ENCODE results near the gene S100A12.

DNA sequence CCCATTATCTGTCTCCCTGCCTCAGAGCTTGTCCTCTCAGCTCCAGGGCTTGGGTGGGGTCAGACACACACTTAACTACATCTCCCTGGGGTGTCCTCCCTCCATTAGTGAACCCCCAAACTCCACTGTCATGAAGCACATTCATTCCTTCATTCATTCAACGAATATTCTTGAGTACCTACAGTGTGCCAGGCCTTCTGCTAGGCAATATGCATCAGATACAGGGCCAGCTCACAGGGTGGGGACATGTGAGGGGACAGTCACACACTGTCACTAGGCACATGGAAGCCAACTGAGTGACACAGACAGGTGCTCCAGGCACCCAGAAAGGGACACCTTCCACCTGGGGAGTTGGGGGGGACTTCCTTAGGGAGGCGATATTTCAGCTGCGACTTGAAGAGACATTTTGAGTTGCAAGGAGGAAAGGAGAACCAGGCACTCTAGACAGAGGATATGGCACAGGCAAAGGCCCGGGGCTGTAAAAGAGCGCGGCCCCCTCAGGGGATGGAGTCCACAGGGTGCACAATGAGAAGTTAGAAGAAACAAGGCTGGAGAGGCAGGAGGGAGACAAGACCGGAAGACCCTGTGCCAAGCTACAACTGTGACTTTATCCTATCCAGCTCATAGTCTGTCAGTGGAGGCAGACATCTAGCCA, 24.1 kb upstream of the S100A12 start:
- TF ChIP-seq, protein P1, sequence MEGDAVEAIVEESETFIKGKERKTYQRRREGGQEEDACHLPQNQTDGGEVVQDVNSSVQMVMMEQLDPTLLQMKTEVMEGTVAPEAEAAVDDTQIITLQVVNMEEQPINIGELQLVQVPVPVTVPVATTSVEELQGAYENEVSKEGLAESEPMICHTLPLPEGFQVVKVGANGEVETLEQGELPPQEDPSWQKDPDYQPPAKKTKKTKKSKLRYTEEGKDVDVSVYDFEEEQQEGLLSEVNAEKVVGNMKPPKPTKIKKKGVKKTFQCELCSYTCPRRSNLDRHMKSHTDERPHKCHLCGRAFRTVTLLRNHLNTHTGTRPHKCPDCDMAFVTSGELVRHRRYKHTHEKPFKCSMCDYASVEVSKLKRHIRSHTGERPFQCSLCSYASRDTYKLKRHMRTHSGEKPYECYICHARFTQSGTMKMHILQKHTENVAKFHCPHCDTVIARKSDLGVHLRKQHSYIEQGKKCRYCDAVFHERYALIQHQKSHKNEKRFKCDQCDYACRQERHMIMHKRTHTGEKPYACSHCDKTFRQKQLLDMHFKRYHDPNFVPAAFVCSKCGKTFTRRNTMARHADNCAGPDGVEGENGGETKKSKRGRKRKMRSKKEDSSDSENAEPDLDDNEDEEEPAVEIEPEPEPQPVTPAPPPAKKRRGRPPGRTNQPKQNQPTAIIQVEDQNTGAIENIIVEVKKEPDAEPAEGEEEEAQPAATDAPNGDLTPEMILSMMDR (IDR thresholded peaks at IDR 0.05) = no peak
- TF ChIP-seq POLR2A (IDR thresholded peaks at IDR 0.05) = no peak
